WTC11 (cell line): ENCODE data around the gene GALNTL6. TPM values are rescaled to one million over a fixed set of nuclear protein-coding genes. Genes with fewer than 3 reads are reported as not detected.

ENCODE experiments used
- ATAC-seq: fragments of 200-7000 bp; cut with Tn5 transposase; 2 replicates; pipeline ENCODE4 v1.10.0; 2021; ENCODE audit warnings: mild to moderate bottlenecking, moderate library complexity
- CTCF ChIA-PET: fragments of 300-600 bp; sonication (Branson Sonifier 250); formaldehyde crosslinking; loops from one replicate; lab custom pipeline; 2021; ENCODE audit warnings: antibody characterized with exemption; lab: Charles Lee
- POLR2A ChIA-PET: fragments of 350-600 bp; sonication (Branson Sonifier 250); formaldehyde crosslinking; loops from one replicate; lab custom pipeline; 2021; ENCODE audit warnings: antibody characterized with exemption; lab: Charles Lee
- DNase-seq: peaks from one replicate; pipeline ENCODE4 v3.0.0; 2021; ENCODE audit warnings: low spot score
- H3K27ac Mint-ChIP-seq: 2 replicates; pipeline ENCODE4 v1.8.0; 2021; ENCODE audit warnings: mixed read lengths
- H3K27me3 Mint-ChIP-seq: 2 replicates; pipeline ENCODE4 v1.8.0; 2021; ENCODE audit warnings: low read depth, mild to moderate bottlenecking, moderate library complexity, mixed read lengths
- H3K36me3 Mint-ChIP-seq: 2 replicates; pipeline ENCODE4 v1.8.0; 2021; ENCODE audit warnings: mixed read lengths
- H3K4me1 Mint-ChIP-seq: 2 replicates; pipeline ENCODE4 v1.8.0; 2022; ENCODE audit warnings: mixed read lengths
- H3K4me3 Mint-ChIP-seq: 2 replicates; pipeline ENCODE4 v1.8.0; 2021; ENCODE audit warnings: mild to moderate bottlenecking, moderate library complexity, mixed read lengths
- H3K9me3 Mint-ChIP-seq: 2 replicates; pipeline ENCODE4 v1.8.0; 2021; ENCODE audit warnings: mixed read lengths
- ESRRA ChIP-seq: sonication (generic); formaldehyde crosslinking; IDR thresholded peaks from 2 replicates; pipeline ENCODE4 v1.8.1; 2022; ENCODE audit warnings: mild to moderate bottlenecking, missing genetic modification reagents, borderline replicate concordance
- GRHL2 ChIP-seq: fragments of 250-450 bp; sonication (Bioruptor Pico); IDR thresholded peaks from 2 replicates; pipeline ENCODE4 v1.8.0; 2022; ENCODE audit warnings: mild to moderate bottlenecking, moderate library complexity; ENCODE audit not compliant: insufficient replicate concordance, severe bottlenecking
- IRF2 ChIP-seq: sonication (generic); formaldehyde crosslinking; IDR thresholded peaks from 2 replicates; pipeline ENCODE4 v1.8.0; 2022; ENCODE audit warnings: low read depth, missing genetic modification reagents, borderline replicate concordance
- KAT7 ChIP-seq: sonication (generic); formaldehyde crosslinking; IDR thresholded peaks from 2 replicates; pipeline ENCODE4 v1.8.1; 2023; ENCODE audit warnings: missing genetic modification reagents, mild to moderate bottlenecking, borderline replicate concordance
- MXD4 ChIP-seq: fragments of 250-450 bp; sonication (Bioruptor Pico); IDR thresholded peaks from 2 replicates; pipeline ENCODE4 v1.8.0; 2021; ENCODE audit warnings: mild to moderate bottlenecking, moderate library complexity, borderline replicate concordance
- NFYB ChIP-seq: sonication (generic); formaldehyde crosslinking; conservative IDR thresholded peaks from 2 replicates; pipeline ENCODE4 v1.8.0; 2022; ENCODE audit warnings: low read depth, missing genetic modification reagents
- NR2C2 ChIP-seq: sonication (generic); formaldehyde crosslinking; IDR thresholded peaks from 2 replicates; pipeline ENCODE4 v1.8.0; 2022; ENCODE audit warnings: mild to moderate bottlenecking, missing genetic modification reagents
- OVOL2 ChIP-seq: fragments of 250-450 bp; sonication (Bioruptor Pico); IDR thresholded peaks from 2 replicates; pipeline ENCODE4 v1.9.0; 2021; ENCODE audit warnings: mild to moderate bottlenecking, borderline replicate concordance
- RELA ChIP-seq: sonication (generic); formaldehyde crosslinking; IDR thresholded peaks from 2 replicates; pipeline ENCODE4 v1.8.1; 2022; ENCODE audit warnings: missing genetic modification reagents, mild to moderate bottlenecking, borderline replicate concordance
- ZNF263 ChIP-seq: sonication (generic); formaldehyde crosslinking; IDR thresholded peaks from 2 replicates; pipeline ENCODE4 v1.8.1; 2022; ENCODE audit warnings: low read depth, mild to moderate bottlenecking, moderate library complexity, missing genetic modification reagents
- total RNA-seq: library from RNA; stranded (reverse); gene quantifications from 3 replicates; pipeline ENCODE4 v1.2.3, GENCODE V29; 2021
- TF ChIP-seq, protein P1 (sequence below): fragments of 250-450 bp; sonication (Bioruptor Pico); IDR thresholded peaks from 2 replicates; pipeline ENCODE4 v1.8.0; 2021; ENCODE audit warnings: mild to moderate bottlenecking
- TF ChIP-seq, protein P2 (sequence below): sonication (generic); formaldehyde crosslinking; IDR thresholded peaks from 2 replicates; pipeline ENCODE4 v1.8.1; 2023; ENCODE audit warnings: mild to moderate bottlenecking, missing genetic modification reagents, borderline replicate concordance
- TF ChIP-seq, protein P3 (sequence below): fragments of 250-450 bp; sonication (Bioruptor Pico); conservative IDR thresholded peaks from 2 replicates; pipeline ENCODE4 v1.9.0; 2021; ENCODE audit warnings: mild to moderate bottlenecking
- TF ChIP-seq, protein P4 (sequence below): sonication (generic); formaldehyde crosslinking; IDR thresholded peaks from 2 replicates; pipeline ENCODE4 v1.8.1; 2023; ENCODE audit warnings: mild to moderate bottlenecking, missing genetic modification reagents
- TF ChIP-seq, protein P5 (sequence below): sonication (generic); formaldehyde crosslinking; IDR thresholded peaks from 2 replicates; pipeline ENCODE4 v1.8.0; 2023; ENCODE audit warnings: mild to moderate bottlenecking, missing genetic modification reagents
- TF ChIP-seq, protein P6 (sequence below): sonication (generic); formaldehyde crosslinking; IDR thresholded peaks from 2 replicates; pipeline ENCODE4 v1.8.0; 2022; ENCODE audit warnings: mild to moderate bottlenecking, missing genetic modification reagents

The GALNTL6 gene
- total RNA-seq, 1 experiment from 2014 or later = 0.24 TPM

DNA sequence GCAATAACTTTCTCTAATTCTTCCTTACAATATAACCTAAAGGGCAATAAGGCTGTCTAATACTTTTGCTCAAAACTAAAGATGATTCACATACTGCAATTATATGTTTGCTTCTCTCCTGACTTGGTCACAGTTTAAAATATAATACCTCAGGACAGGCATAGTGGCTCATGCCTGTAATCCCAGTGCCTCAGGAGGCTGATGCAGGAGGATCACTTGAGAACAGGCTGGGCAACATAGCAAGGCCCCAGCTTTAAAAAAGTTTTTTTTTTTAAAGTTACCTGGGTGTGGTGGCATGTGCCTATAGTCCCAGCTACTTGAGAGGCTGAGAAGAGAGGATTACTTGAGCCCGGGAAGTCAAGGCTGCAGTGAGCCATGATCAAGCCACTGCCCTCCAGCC, 1125.7 kb downstream of the GALNTL6 start:
- ATAC-seq = no peak
- H3K27ac Mint-ChIP-seq = no peak overlapping the region
- POLR2A ChIA-PET = no interaction called here

DNA sequence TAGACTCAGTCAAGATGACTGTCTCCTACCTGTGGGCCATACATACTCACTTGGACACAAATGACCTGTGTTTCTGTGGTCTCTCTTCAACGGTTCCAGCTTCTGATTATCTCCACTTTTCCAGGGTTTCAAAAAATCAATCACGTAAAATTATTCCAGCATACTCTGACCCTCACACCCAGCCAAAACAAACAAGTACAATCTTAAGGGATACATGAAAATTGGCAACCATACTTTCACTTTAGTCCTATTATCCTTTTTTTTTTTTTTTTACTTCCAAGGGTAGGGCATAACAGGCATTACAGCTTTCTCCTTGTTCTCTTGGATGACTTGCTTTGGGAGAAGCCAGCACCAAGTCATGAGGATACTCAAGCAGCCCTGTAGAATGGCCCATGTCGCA, 1129.6 kb downstream of the GALNTL6 start:
- Mint-ChIP-seq H3K36me3 (no peaks in the 10 kb centered on the region), H3K4me3 (no peak overlapping the region)
- TF ChIP-seq, protein P1, sequence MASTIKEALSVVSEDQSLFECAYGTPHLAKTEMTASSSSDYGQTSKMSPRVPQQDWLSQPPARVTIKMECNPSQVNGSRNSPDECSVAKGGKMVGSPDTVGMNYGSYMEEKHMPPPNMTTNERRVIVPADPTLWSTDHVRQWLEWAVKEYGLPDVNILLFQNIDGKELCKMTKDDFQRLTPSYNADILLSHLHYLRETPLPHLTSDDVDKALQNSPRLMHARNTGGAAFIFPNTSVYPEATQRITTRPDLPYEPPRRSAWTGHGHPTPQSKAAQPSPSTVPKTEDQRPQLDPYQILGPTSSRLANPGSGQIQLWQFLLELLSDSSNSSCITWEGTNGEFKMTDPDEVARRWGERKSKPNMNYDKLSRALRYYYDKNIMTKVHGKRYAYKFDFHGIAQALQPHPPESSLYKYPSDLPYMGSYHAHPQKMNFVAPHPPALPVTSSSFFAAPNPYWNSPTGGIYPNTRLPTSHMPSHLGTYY (CRISPR knock-in tag) = no peak
- TF ChIP-seq, all 79 proteins: peak for 0
- DNase-seq (no peak), ATAC-seq (no peak)
- ChIA-PET POLR2A (no interaction called here), CTCF (no interaction called here)
- Mint-ChIP-seq H3K4me1 (peaks cover 9% of the 10 kb centered on the region; the same call in 1 of the 2 replicates), H3K27ac (no peak overlapping the region), H3K27me3 (no peaks in the 10 kb centered on the region), H3K9me3 (no peaks in the 10 kb centered on the region)

More for the DNA sequence above, 1125.7 kb downstream of the GALNTL6 start:
- Mint-ChIP-seq H3K4me3 (no peak overlapping the region), H3K9me3 (no peaks in the 10 kb centered on the region), H3K27me3 (no peaks in the 10 kb centered on the region), H3K36me3 (no peaks in the 10 kb centered on the region)
- no peak for TF ChIP-seq NFYB (CRISPR knock-in tag)
- TF ChIP-seq, protein P1 (CRISPR knock-in tag) = no peak
- no peak for TF ChIP-seq GRHL2
- TF ChIP-seq RELA = no peak
- TF ChIP-seq, protein P2, sequence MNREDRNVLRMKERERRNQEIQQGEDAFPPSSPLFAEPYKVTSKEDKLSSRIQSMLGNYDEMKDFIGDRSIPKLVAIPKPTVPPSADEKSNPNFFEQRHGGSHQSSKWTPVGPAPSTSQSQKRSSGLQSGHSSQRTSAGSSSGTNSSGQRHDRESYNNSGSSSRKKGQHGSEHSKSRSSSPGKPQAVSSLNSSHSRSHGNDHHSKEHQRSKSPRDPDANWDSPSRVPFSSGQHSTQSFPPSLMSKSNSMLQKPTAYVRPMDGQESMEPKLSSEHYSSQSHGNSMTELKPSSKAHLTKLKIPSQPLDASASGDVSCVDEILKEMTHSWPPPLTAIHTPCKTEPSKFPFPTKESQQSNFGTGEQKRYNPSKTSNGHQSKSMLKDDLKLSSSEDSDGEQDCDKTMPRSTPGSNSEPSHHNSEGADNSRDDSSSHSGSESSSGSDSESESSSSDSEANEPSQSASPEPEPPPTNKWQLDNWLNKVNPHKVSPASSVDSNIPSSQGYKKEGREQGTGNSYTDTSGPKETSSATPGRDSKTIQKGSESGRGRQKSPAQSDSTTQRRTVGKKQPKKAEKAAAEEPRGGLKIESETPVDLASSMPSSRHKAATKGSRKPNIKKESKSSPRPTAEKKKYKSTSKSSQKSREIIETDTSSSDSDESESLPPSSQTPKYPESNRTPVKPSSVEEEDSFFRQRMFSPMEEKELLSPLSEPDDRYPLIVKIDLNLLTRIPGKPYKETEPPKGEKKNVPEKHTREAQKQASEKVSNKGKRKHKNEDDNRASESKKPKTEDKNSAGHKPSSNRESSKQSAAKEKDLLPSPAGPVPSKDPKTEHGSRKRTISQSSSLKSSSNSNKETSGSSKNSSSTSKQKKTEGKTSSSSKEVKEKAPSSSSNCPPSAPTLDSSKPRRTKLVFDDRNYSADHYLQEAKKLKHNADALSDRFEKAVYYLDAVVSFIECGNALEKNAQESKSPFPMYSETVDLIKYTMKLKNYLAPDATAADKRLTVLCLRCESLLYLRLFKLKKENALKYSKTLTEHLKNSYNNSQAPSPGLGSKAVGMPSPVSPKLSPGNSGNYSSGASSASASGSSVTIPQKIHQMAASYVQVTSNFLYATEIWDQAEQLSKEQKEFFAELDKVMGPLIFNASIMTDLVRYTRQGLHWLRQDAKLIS (CRISPR knock-in tag) = no peak
- no peak for TF ChIP-seq MXD4
- no peak for TF ChIP-seq ESRRA (CRISPR knock-in tag)
- no peak for TF ChIP-seq NR2C2 (CRISPR knock-in tag)
- no peak for TF ChIP-seq IRF2 (CRISPR knock-in tag)
- TF ChIP-seq, protein P3, sequence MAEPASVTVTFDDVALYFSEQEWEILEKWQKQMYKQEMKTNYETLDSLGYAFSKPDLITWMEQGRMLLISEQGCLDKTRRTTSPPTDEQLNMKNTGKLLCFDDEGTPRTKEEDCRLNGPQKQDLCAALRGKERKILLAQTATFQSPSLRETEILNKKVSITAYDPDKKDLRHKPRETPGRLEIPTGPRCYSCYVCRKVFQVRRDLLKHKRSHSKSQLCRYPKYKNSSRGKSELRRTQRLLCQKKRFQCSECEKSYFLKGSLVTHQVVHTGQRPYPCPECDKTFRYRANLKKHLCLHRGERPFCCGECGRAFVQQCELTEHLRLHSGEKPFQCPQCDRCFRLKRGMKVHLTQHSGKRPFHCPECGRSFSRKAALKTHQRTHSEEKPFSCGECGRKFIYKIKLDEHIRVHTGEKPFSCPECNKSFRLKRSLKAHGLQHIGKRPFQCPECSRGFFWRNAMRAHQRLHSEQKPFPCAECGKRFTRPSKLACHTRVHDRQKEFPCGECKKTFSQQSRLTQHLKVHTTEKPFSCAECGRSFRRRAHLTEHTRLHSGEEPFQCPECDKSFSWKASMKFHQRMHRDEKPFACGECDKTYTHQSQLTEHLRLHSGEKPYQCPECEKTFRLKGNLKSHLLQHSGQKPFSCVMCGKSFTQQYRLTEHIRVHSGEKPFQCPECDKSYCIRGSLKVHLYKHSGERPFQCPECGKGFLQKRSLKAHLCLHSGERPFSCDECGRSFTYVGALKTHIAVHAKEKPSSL (CRISPR knock-in tag) = no peak
- TF ChIP-seq OVOL2 = no peak
- TF ChIP-seq, all 79 proteins: peak for 0
- no peak for DNase-seq
- H3K4me1 Mint-ChIP-seq = 0 out of 2 replicates have a peak, but pooled peaks cover 3% of the 10 kb centered on the region
- CTCF ChIA-PET = no interaction called here

DNA sequence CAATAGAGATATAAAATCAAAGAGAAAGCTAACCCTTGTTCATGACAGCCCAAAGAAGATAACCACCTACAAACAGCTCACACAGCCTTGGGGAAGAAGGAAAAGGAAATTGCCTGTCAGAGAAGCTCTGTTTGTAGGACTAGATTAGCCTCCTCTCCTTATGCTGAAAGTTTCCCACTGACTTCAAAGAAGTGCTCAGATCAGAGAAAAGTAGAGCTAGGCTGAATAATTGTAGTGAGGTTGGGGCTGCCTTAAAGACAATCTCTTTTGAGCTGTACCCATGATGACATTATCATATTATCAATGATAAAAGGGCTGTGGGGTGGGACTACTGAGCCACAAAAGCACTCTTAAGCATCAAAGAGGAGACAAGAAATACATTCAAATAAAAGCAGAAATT, 1132.4 kb downstream of the GALNTL6 start:
- ATAC-seq = no peak
- ChIA-PET CTCF (interaction anchor here (1.0 to 1.4 kb wide), 2 partner anchors 68 to 356 kb away, joined by 3 to 5 read pairs; no protein-coding TSS in a partner anchor), POLR2A (no interaction called here)
- Mint-ChIP-seq H3K9me3 (no peaks in the 10 kb centered on the region), H3K36me3 (no peaks in the 10 kb centered on the region), H3K4me1 (peaks cover 9% of the 10 kb centered on the region; the same call in 1 of the 2 replicates), H3K27ac (no peak overlapping the region), H3K27me3 (no peaks in the 10 kb centered on the region), H3K4me3 (no peak overlapping the region)
- no peak for DNase-seq
- no peak for TF ChIP-seq ZNF263 (CRISPR knock-in tag)
- TF ChIP-seq, protein P4, sequence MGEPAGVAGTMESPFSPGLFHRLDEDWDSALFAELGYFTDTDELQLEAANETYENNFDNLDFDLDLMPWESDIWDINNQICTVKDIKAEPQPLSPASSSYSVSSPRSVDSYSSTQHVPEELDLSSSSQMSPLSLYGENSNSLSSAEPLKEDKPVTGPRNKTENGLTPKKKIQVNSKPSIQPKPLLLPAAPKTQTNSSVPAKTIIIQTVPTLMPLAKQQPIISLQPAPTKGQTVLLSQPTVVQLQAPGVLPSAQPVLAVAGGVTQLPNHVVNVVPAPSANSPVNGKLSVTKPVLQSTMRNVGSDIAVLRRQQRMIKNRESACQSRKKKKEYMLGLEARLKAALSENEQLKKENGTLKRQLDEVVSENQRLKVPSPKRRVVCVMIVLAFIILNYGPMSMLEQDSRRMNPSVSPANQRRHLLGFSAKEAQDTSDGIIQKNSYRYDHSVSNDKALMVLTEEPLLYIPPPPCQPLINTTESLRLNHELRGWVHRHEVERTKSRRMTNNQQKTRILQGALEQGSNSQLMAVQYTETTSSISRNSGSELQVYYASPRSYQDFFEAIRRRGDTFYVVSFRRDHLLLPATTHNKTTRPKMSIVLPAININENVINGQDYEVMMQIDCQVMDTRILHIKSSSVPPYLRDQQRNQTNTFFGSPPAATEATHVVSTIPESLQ (CRISPR knock-in tag) = no peak
- no peak for TF ChIP-seq NR2C2 (CRISPR knock-in tag)
- TF ChIP-seq KAT7 (CRISPR knock-in tag) = no peak
- TF ChIP-seq, protein P5, sequence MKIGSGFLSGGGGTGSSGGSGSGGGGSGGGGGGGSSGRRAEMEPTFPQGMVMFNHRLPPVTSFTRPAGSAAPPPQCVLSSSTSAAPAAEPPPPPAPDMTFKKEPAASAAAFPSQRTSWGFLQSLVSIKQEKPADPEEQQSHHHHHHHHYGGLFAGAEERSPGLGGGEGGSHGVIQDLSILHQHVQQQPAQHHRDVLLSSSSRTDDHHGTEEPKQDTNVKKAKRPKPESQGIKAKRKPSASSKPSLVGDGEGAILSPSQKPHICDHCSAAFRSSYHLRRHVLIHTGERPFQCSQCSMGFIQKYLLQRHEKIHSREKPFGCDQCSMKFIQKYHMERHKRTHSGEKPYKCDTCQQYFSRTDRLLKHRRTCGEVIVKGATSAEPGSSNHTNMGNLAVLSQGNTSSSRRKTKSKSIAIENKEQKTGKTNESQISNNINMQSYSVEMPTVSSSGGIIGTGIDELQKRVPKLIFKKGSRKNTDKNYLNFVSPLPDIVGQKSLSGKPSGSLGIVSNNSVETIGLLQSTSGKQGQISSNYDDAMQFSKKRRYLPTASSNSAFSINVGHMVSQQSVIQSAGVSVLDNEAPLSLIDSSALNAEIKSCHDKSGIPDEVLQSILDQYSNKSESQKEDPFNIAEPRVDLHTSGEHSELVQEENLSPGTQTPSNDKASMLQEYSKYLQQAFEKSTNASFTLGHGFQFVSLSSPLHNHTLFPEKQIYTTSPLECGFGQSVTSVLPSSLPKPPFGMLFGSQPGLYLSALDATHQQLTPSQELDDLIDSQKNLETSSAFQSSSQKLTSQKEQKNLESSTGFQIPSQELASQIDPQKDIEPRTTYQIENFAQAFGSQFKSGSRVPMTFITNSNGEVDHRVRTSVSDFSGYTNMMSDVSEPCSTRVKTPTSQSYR = no peak
- TF ChIP-seq, protein P6, sequence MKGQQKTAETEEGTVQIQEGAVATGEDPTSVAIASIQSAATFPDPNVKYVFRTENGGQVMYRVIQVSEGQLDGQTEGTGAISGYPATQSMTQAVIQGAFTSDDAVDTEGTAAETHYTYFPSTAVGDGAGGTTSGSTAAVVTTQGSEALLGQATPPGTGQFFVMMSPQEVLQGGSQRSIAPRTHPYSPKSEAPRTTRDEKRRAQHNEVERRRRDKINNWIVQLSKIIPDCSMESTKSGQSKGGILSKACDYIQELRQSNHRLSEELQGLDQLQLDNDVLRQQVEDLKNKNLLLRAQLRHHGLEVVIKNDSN (CRISPR knock-in tag) = no peak
